Choroid plexus epithelial cell (primary cell): ENCODE measurements around the gene ANXA5.
A peak's percentile ranks its signal among the peaks of the same experiment; 100 is the strongest.

ENCODE experiments used
- DNase-seq: peaks from one replicate; pipeline ENCODE4 v3.0.0-alpha.2; 2010; ENCODE audit warnings: low read depth
- H3K4me3 ChIP-seq: 2 replicates; pipeline ENCODE4 v1.5.1; 2011; ENCODE audit warnings: low read depth, mild to moderate bottlenecking, control low read depth, low read length, moderate library complexity
- CTCF ChIP-seq: conservative IDR thresholded peaks from 2 replicates; pipeline ENCODE4 v1.5.1; 2011; ENCODE audit warnings: low read depth, mild to moderate bottlenecking, control low read depth, inconsistent platforms, low read length, moderate library complexity

Gene ANXA5

DNA sequence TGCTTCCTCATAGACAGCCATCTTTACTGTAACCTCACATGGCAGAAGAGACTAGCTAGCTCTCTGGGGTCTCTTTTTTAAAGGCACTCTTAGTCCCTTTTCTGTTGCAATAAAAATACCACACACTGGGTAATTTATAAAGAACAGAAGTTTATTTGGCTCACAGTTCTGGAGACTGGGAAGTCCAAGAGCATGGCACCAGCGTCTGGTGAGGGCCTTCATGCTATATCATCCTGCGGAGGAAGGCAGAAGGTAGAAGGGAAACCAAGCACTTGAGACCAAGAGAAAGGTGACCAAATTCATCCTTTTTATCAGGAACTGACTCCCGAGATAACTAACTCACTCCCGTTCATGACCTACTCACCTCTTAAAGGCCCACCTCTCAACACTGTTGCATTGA, 5.4 kb upstream of the ANXA5 start:
- TF ChIP-seq CTCF = no peak
- H3K4me3 ChIP-seq = no peak overlapping the region
- no peak for DNase-seq

DNA sequence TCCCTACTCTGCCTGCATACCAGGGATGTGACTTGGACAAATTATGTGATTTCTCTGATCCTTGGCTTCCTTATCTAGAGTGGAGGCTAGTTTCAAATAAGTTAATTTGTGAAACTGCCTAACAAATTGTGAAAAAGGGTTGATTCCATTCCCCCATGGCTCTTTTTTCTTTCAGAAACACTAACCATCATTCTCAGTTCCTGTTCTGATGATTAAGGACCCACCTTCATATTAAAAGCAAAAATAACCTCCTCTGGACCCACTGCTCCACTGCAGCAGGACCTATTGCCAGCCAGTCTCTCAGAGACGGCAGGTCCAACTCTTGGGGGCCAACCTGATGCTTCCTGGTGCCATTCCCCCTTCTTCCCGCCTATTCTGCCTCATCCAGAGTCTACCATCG, 4.5 kb upstream of the ANXA5 start:
- H3K4me3 ChIP-seq = no peak overlapping the region
- DNase-seq = no peak
- TF ChIP-seq CTCF = no peak

DNA sequence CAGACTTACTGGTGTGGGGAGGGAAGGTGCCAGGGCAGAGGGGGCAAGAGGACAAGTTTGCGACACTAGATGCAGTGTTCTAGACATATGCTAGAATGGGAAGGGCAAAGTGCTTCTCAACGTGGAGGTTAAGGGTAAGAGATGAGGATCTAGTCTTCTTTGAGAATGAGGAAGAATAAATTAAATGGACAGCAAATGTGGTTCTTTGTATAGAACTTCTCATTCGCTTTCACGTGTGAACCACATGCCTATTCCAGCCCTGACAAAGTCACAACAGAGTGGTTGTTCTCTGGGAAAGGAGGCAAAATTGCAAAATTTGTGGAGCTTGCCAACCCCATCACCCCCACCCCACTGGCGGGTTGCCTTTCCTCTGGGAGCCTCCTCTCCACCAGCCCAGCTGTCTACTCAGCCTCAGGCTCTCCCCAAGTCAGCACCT, 1.5 kb upstream of the ANXA5 start:
- no peak for DNase-seq
- no peak overlapping the region for H3K4me3 ChIP-seq
- TF ChIP-seq CTCF = no peak

DNA sequence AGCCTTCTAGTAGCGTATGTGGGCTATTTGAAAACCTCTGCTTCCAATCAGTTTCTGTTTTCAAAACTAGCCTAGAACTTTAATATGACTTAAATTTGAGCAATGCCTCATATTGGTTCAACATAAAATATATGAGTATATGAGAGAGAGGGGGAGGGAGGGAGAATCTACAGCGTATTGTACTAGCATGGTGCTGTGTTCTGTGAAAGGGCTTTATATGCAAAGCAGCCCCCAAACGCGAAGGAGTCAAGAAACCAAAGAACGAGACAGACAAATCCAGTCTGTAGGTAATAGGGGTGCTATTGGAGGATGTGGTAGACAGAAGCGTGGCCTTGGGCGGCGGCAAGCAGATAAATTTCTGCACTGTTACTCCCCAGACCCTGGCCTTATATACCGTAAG, 784 bp upstream of the ANXA5 start:
- peak overlapping the region; percentile 92 for H3K4me3 ChIP-seq
- no peak for TF ChIP-seq CTCF
- no peak for DNase-seq

- TF ChIP-seq CTCF = peak; percentile 51
- H3K4me3 ChIP-seq = peak overlapping the region; percentile 92
- peak; percentile 87 for DNase-seq
Measured at GRCh38 chr4:121696170-121696580, 605 bp downstream of the ANXA5 start.

GRCh38 chr4:121693886-121694285, 2.9 kb downstream of the ANXA5 start:
- TF ChIP-seq CTCF = no peak
- no peak for DNase-seq
- peak overlapping the region; percentile 42 for H3K4me3 ChIP-seq

DNA sequence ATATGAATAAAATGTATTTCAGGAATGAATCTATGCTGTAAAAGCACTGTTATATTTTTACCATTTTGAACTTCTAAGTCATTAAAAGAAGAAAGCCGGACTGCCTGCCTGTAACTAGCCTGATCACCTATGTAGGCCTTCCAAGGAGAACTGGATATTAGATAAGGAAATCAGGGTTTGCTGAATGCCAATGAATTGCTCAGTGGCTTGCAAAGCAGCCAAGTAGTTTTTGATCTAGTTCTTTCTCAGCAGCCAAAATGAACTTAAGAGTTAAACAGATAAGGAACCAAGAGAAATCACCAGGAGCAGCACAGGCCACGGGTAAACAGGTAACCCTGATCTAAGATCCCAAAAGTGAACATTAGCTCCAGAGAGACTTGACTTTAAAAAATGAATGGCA, 3.3 kb downstream of the ANXA5 start:
- no peak for DNase-seq
- H3K4me3 ChIP-seq = peak overlapping the region; percentile 42
- no peak for TF ChIP-seq CTCF
